Measurements from ENCODE around the gene ITPR1. TPM values are rescaled to one million over a fixed set of nuclear protein-coding genes. Genes with fewer than 3 reads are reported as not detected.

ITPR1 gene
- total and polyA plus RNA-seq, 2 experiments from 2014 or later, result 6.8 to 21.0 TPM

- no peak for TF ChIP-seq ZNF462 (CRISPR knock-in tag; IDR thresholded peaks at IDR 0.05)
- TF ChIP-seq NANOG (IDR thresholded peaks at IDR 0.05; ENCODE audit: borderline replicate concordance), result no peak
- no peak for TF ChIP-seq ETS1 (IDR thresholded peaks at IDR 0.05)
- no peak for TF ChIP-seq JUNB (IDR thresholded peaks at IDR 0.05; ENCODE audit: unreplicated experiment)
- no peak for TF ChIP-seq CTCF (conservative IDR thresholded peaks at IDR 0.05; ENCODE audit: low read depth in 2 of 2)
- TF ChIP-seq EZH2 (IDR thresholded peaks at IDR 0.05; ENCODE audit: low read depth, unreplicated experiment), result no peak
Measured at GRCh38 chr3:4509983-4510755, 17.0 kb downstream of the ITPR1 start (continued).

All from GM23338 (cell line).